Nucleus accumbens (tissue), 56 donors: Measurements from ENCODE around the gene SH2D4B.

Experiments
- DNase-seq, 56 donors: peaks; one replicate each; lab custom pipeline; 2025; lab: John Stamatoyannopoulos, UW

The SH2D4B gene

GRCh38 chr10:80503584-80504157 is 34.0 kb upstream of the SH2D4B start:
- no peak for DNase-seq

GRCh38 chr10:80504158-80504811 is 33.4 kb upstream of the SH2D4B start:
- DNase-seq: no peak

- no peak for DNase-seq
Observed at GRCh38 chr10:80504897-80505465, 32.7 kb upstream of the SH2D4B start.

GRCh38 chr10:80506189-80506575 is 31.5 kb upstream of the SH2D4B start:
- DNase-seq: no peak

- no peak for DNase-seq
Observed at GRCh38 chr10:80506836-80507487, 30.7 kb upstream of the SH2D4B start.

- no peak for DNase-seq
Observed at GRCh38 chr10:80509108-80509402, 28.6 kb upstream of the SH2D4B start.

- DNase-seq: no peak
Observed at GRCh38 chr10:80509403-80510161, 28.1 kb upstream of the SH2D4B start.

GRCh38 chr10:80512031-80512526 is 25.6 kb upstream of the SH2D4B start:
- no peak for DNase-seq

GRCh38 chr10:80513106-80513505 is 24.6 kb upstream of the SH2D4B start:
- no peak for DNase-seq

GRCh38 chr10:80515511-80515910 is 22.2 kb upstream of the SH2D4B start:
- DNase-seq: no peak

GRCh38 chr10:80515941-80516340 is 21.8 kb upstream of the SH2D4B start:
- no peak for DNase-seq

- DNase-seq: no peak
Observed at GRCh38 chr10:80516506-80517075, 21.1 kb upstream of the SH2D4B start.

- no peak for DNase-seq
Observed at GRCh38 chr10:80517416-80518142, 20.1 kb upstream of the SH2D4B start.

- DNase-seq: no peak
Observed at GRCh38 chr10:80518143-80518806, 19.4 kb upstream of the SH2D4B start.

GRCh38 chr10:80518807-80519360 is 18.8 kb upstream of the SH2D4B start:
- no peak for DNase-seq

- DNase-seq: no peak
Observed at GRCh38 chr10:80519936-80520650, 17.6 kb upstream of the SH2D4B start.

GRCh38 chr10:80520661-80521470 is 16.8 kb upstream of the SH2D4B start:
- DNase-seq: no peak
